Uterus (tissue), 2 donors: ENCODE results near the gene MAP3K10.

Experiments
- CTCF ChIP-seq, 4 experiments: fragments of 200-600 bp in 2 of 4; fragments of 450-650 bp in 2 of 4; sonication (generic) in 2 of 4; IDR thresholded peaks; one replicate each; pipeline ENCODE4 v1.5.1; 2016 to 2019; ENCODE audit warnings: antibody characterized with exemption in 4 of 4, mild to moderate bottlenecking in 2 of 4, moderate library complexity in 1 of 4
- POLR2A ChIP-seq, 2 donors: fragments of 450-650 bp; IDR thresholded peaks; one replicate each; pipeline ENCODE4 v1.6.1; 2016; ENCODE audit warnings: antibody characterized with exemption in 2 of 2, mild to moderate bottlenecking in 1 of 2, moderate library complexity in 1 of 2

- TF ChIP-seq POLR2A (IDR thresholded peaks at IDR 0.05): no peak
- TF ChIP-seq CTCF (IDR thresholded peaks at IDR 0.05): no peak
Measured at GRCh38 chr19:40262422-40262821, 71.2 kb downstream of the MAP3K10 start.
